ENCODE measurements around the gene GSAP. TPM values are rescaled to one million over a fixed set of nuclear protein-coding genes. Genes with fewer than 3 reads are reported as not detected.

GSAP gene
- total and polyA plus RNA-seq, 2 of the 4 experiments (the other 2 are of a cell fraction) = 1.6 to 1.8 TPM

GRCh38 chr7:77382532-77382931, 33.6 kb downstream of the GSAP start:
- dilution Hi-C loops (cut with HindIII; ENCODE audit: low sequenced_read_pairs, unreplicated experiment) = no loop called here

More at GRCh38 chr7:77382532-77382931, 33.6 kb downstream of the GSAP start:
- in situ Hi-C loops (cut with MboI; ENCODE audit: low sequenced_read_pairs) (no loop called here), intact Hi-C loops (cut with micrococcal nuclease) (no loop called here)
- H3K79me1 ChIP-seq (ENCODE audit: low read depth in 1 of 2, low read length in 2 of 2) = no peaks in the 10 kb centered on the region
- H4K20me1 ChIP-seq (ENCODE audit: insufficient read depth, low read length) = no peaks in the 10 kb centered on the region
- no peak overlapping the region for H3K23ac ChIP-seq (ENCODE audit: low read depth, low read length)
- no peak for TF ChIP-seq SMC3 (IDR thresholded peaks at IDR 0.05; ENCODE audit: low read depth, low read length)
- TF ChIP-seq BHLHE40 (IDR thresholded peaks at IDR 0.05; ENCODE audit: low read depth, low read length) = no peak
- TF ChIP-seq MAFK (IDR thresholded peaks at IDR 0.05; ENCODE audit: low read depth, low read length) = no peak
- no peak for TF ChIP-seq RCOR1 (IDR thresholded peaks at IDR 0.05; ENCODE audit: insufficient replicate concordance, low read length)
- no peak for TF ChIP-seq MXI1 (IDR thresholded peaks at IDR 0.05; ENCODE audit: borderline replicate concordance, low read depth, low read length)
- no peak for TF ChIP-seq MAZ (IDR thresholded peaks at IDR 0.05; ENCODE audit: borderline replicate concordance, low read depth, low read length)
- no peak for TF ChIP-seq CHD1 (IDR thresholded peaks at IDR 0.05; ENCODE audit: low read depth, low read length)
- no peak for TF ChIP-seq POLR2A (IDR thresholded peaks at IDR 0.05; ENCODE audit: low read depth, low read length)
- no peak for TF ChIP-seq CEBPB (IDR thresholded peaks at IDR 0.05; ENCODE audit: low read depth, low read length)
- TF ChIP-seq RFX5 (IDR thresholded peaks at IDR 0.05; ENCODE audit: low read depth, low read length) = no peak
- TF ChIP-seq NFE2L2 (IDR thresholded peaks at IDR 0.05; ENCODE audit: low read depth, low read length) = no peak
- no peak for TF ChIP-seq CTCF (conservative IDR thresholded peaks at IDR 0.05; ENCODE audit: low read depth, low read length)
- H3K4me2 ChIP-seq (ENCODE audit: low read depth, low read length) = no peak overlapping the region
- no peak overlapping the region for H2AFZ ChIP-seq (replicated peaks; ENCODE audit: low read length, poor library complexity)
- H3K36me3 ChIP-seq (ENCODE audit: control insufficient read depth, insufficient read depth, low read length) = no peaks in the 10 kb centered on the region
- H4K8ac ChIP-seq (ENCODE audit: low read depth in 2 of 2, low read length in 2 of 2) = no peak overlapping the region
- no peak overlapping the region for H3K4ac ChIP-seq (ENCODE audit: low read depth, low read length)
- no peaks in the 10 kb centered on the region for H3K9me3 ChIP-seq (ENCODE audit: control insufficient read depth, insufficient read depth, low read length)
- no TSS peak for BruUV-seq (replicated peaks)
- no peak overlapping the region for H4K91ac ChIP-seq (ENCODE audit: insufficient read depth, low read depth, low read length)
- no peak overlapping the region for H4K5ac ChIP-seq (ENCODE audit: low read depth, low read length)
- no peak overlapping the region for H3K56ac ChIP-seq (ENCODE audit: extremely low read depth, insufficient read depth, low read length)
- no peak overlapping the region for H3K4me3 ChIP-seq (ENCODE audit: insufficient read depth, low read depth, low read length)
- no peak overlapping the region for H2AK9ac ChIP-seq (replicated peaks; ENCODE audit: low read depth, low read length, poor library complexity)
- no peak overlapping the region for H2BK20ac ChIP-seq (ENCODE audit: low read depth, low read length)
- no peak overlapping the region for H2BK15ac ChIP-seq (ENCODE audit: low read depth, low read length)
- H3K9me1 ChIP-seq (ENCODE audit: insufficient read depth, low read length) = no peaks in the 10 kb centered on the region; the same call in 1 of the 2 replicates
- H3K14ac ChIP-seq (replicated peaks; ENCODE audit: low read depth, low read length) = no peak overlapping the region
- no peak overlapping the region for H3K18ac ChIP-seq (ENCODE audit: low read depth, low read length)
- ChIA-PET POLR2A (ENCODE audit: unreplicated experiment) (no interaction called here), CTCF (no interaction called here)
- H2BK5ac ChIP-seq (ENCODE audit: low read depth, low read length, poor library complexity, severe bottlenecking) = no peak overlapping the region
- H2AK5ac ChIP-seq (ENCODE audit: low read depth, low read length) = no peak overlapping the region
- no peak overlapping the region for H3K9ac ChIP-seq (ENCODE audit: low read depth, low read length)
- no peaks in the 10 kb centered on the region for H3K27me3 ChIP-seq (ENCODE audit: control insufficient read depth, insufficient read depth, low read length)
- no peak for ATAC-seq (ENCODE audit: low read depth)
- H3K27ac ChIP-seq (ENCODE audit: insufficient read depth, low read length) = no peak overlapping the region
- DNase-seq = no peak
- no peak overlapping the region for H2BK120ac ChIP-seq (ENCODE audit: low read depth, low read length)
- 0 out of 2 replicates have a peak, but pooled peaks cover 2% of the 10 kb centered on the region for H3K4me1 ChIP-seq (ENCODE audit: control insufficient read depth, insufficient read depth, low read length)

Data from IMR-90 (cell line).